Measurements from ENCODE around the gene ARHGAP18.

- TF ChIP-seq POLR2A (IDR thresholded peaks at IDR 0.05; ENCODE audit: low read length) (no peak), GATA1 (IDR thresholded peaks at IDR 0.05; ENCODE audit: low read depth, low read length) (no peak)
Measured at GRCh38 chr6:129603741-129604140, 106.2 kb downstream of the ARHGAP18 start.
